ENCODE measurements around the gene SPATA32.

SPATA32 gene

DNA sequence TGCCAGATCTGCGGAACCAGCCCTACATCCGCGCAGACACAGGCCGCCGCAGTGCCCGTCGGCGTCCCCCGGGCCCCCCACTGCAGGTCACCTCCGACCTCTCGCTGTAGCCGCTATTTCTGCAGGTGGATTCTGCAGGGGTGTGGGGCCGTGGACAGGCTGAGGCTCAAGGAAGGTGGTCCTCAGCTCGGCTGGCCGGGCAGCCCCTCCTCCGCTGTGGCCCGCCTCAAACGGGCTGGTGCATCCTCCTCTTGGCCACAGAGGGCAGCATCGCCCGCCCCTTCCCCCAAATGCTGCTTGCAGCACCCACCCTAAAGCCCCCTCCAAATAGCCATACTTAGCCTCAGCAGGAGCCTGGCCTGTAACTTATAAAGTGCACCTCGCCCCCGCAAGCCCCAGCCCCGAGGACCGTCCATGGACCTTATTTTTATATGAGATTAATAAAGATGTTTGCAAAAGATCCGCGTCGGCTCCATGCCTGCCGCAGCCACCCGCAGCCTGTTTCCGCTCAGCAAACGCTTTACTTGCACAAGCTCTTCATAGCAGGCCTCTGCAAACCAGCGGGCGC, 14.9 kb downstream of the SPATA32 start:
- Histone ChIP-seq H4K20me1 (peaks cover 0 to 87% (median 66%) of the 10 kb centered on the region in 11 experiments; a peak in 21 of 22 replicates), H3K9ac (peak overlapping the region in 10 of 11 experiments; percentile 37 to 87 (median 74); a peak in 18 of 22 replicates), H3K36me3 (peaks cover 51 to 81% (median 73%) of the 10 kb centered on the region in 11 experiments), H3K4me2 (peak overlapping the region; percentile 73 to 97 (median 93)), H3K4me3 (peak overlapping the region; percentile 37 to 72 (median 60); a peak in 19 of 20 replicates), H3K9me3 (replicated peaks in 1 of 11) (peaks cover 0 to 12% (median 0%) of the 10 kb centered on the region in 11 experiments; a peak in 7 of 22 replicates), H3K4me1 (peaks cover 34 to 69% (median 55%) of the 10 kb centered on the region in 10 experiments), H3K27ac (peak overlapping the region in 8 of 11 experiments; percentile 59 to 86 (median 74); a peak in 16 of 22 replicates), H3K27me3 (no peaks in the 10 kb centered on the region)
- TF ChIP-seq Cebpa-rat (IDR thresholded peaks at IDR 0.05), result peak in 1 of 11 experiments; percentile 35; a peak in 1 of 22 replicates

DNA sequence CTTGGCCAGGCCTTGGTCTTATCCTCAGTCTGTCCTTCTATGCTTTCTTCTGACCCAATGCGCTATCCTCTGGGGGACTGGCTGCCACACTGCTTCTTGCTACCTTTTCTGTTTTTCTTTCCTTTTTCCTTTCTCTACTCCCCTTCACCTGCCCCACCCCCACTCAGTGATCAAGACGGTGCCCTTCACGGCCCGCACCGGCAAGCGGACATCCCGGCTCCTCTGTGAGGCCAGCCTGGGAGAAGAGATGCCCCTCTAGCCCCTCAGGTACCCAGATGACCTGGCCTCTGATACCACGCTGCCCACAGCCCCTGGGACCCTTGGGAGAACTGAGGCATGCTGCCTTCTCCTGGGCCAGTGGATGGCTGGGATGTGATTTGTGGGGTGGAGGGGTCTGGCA, 15.6 kb downstream of the SPATA32 start:
- Histone ChIP-seq H3K9ac (peak overlapping the region in 10 of 11 experiments; percentile 37 to 87 (median 74); a peak in 17 of 22 replicates), H3K27ac (peak overlapping the region in 5 of 11 experiments; percentile 7 to 86 (median 79); a peak in 5 of 22 replicates)

DNA sequence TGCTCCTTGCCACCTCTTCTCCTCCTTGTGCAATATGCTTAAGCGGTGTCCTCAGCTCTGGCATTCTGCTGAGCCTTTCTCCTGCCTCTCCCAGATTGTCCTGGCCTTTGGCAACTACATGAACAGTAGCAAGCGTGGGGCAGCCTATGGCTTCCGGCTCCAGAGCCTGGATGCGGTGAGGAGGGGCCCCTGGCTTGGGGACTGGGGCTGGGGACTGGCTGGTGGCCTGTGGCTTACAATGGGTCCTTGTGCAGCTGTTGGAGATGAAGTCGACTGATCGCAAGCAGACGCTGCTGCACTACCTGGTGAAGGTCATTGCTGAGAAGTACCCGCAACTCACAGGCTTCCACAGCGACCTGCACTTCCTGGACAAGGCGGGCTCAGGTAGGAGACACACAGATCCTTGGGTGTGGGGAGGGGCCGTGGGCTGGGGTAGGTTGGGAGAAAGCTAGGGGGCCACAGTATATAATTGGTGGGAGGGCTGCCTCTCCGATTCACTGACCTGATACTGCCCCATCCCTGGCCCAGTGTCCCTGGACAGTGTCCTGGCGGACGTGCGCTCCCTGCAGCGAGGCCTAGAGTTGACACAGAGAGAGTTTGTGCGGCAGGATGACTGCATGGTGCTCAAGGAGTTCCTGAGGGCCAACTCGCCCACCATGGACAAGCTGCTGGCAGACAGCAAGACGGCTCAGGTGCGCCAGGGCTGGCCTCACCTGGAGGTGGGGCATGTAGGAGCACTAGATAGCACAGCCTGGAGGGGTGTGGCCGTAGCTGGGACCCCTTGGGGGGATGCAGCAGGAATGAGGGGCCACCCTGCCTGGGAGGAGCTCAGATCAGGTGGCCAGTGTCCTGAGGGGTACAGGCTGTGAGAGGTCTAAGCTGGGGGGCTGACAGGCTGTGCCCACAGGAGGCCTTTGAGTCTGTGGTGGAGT, 16.9 kb downstream of the SPATA32 start:
- H3K27ac ChIP-seq, result no peak overlapping the region
- H3K4me2 ChIP-seq, result peak overlapping the region in 7 of 11 experiments; percentile 53 to 97 (median 91); a peak in 13 of 22 replicates
- peaks cover 70 to 90% (median 82%) of the 10 kb centered on the region in 11 experiments for H3K36me3 ChIP-seq
- peak overlapping the region in 1 of 10 experiments; percentile 24; a peak in 1 of 20 replicates for H3K4me3 ChIP-seq
- peaks cover 34 to 69% (median 55%) of the 10 kb centered on the region in 10 experiments for H3K4me1 ChIP-seq
- peaks cover 0 to 96% (median 82%) of the 10 kb centered on the region in 11 experiments; a peak in 21 of 22 replicates for H4K20me1 ChIP-seq
- TF ChIP-seq Cebpa-rat (IDR thresholded peaks at IDR 0.05), result no peak
- H3K27me3 ChIP-seq, result no peaks in the 10 kb centered on the region
- H3K9me3 ChIP-seq (replicated peaks in 1 of 11), result peaks cover 0 to 3% (median 0%) of the 10 kb centered on the region in 11 experiments; a peak in 6 of 22 replicates
- peak overlapping the region in 6 of 11 experiments; percentile 11 to 72 (median 50); a peak in 8 of 22 replicates for H3K9ac ChIP-seq

More for the DNA sequence above, 15.6 kb downstream of the SPATA32 start:
- Histone ChIP-seq H3K36me3 (peaks cover 57 to 87% (median 77%) of the 10 kb centered on the region in 11 experiments), H4K20me1 (peaks cover 0 to 92% (median 69%) of the 10 kb centered on the region in 11 experiments; a peak in 21 of 22 replicates), H3K27me3 (no peaks in the 10 kb centered on the region), H3K4me2 (peak overlapping the region; percentile 73 to 97 (median 93)), H3K9me3 (replicated peaks in 1 of 11) (peaks cover 0 to 12% (median 0%) of the 10 kb centered on the region in 11 experiments; a peak in 7 of 22 replicates), H3K4me3 (peak overlapping the region in 8 of 10 experiments; percentile 54 to 72 (median 63); a peak in 15 of 20 replicates), H3K4me1 (peaks cover 34 to 69% (median 55%) of the 10 kb centered on the region in 10 experiments)
- TF ChIP-seq Cebpa-rat (IDR thresholded peaks at IDR 0.05), result no peak

DNA sequence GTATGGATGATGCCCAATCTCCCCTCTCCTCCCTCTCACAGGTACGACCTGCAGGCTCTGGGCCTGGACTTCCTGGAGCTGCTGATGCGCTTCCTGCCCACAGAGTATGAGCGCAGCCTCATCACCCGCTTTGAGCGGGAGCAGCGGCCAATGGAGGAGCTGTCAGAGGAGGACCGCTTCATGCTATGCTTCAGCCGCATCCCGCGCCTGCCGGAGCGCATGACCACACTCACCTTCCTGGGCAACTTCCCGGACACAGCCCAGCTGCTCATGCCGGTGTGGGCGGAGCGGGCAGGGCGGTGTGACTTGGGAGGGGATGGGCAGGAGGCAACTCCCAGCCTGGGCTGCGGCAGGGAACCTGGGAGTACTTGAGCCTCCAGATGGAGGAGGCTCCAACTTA, 18.1 kb downstream of the SPATA32 start:
- H3K27ac ChIP-seq, result no peak overlapping the region

DNA sequence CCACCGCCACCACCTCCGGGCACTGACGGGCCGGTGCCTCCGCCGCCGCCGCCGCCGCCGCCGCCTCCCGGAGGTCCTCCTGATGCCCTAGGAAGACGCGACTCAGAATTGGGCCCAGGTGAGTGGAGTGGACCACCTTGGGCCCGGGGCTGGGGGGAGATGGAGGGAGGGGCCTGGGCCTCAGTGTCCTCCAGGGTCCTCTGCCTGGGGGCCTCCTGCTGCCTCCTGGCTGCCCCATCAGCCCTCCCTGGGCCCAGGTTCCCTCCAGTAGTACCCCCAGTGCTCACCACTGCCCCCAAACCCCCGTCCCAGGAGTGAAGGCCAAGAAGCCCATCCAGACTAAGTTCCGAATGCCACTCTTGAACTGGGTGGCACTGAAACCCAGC, 19.9 kb downstream of the SPATA32 start:
- Histone ChIP-seq H3K9ac (peak overlapping the region in 2 of 11 experiments; percentile 3 to 29; a peak in 1 of 22 replicates), H3K27me3 (no peaks in the 10 kb centered on the region), H3K4me2 (no peak overlapping the region), H3K27ac (no peak overlapping the region), H3K4me3 (no peak overlapping the region), H3K4me1 (peaks cover 12 to 54% (median 40%) of the 10 kb centered on the region in 10 experiments), H3K36me3 (peaks cover 95 to 100% (median 98%) of the 10 kb centered on the region in 11 experiments), H4K20me1 (peaks cover 4 to 100% (median 97%) of the 10 kb centered on the region in 11 experiments), H3K9me3 (replicated peaks in 1 of 11) (no peaks in the 10 kb centered on the region)
- TF ChIP-seq Cebpa-rat (IDR thresholded peaks at IDR 0.05), result no peak

More for the DNA sequence above, 18.1 kb downstream of the SPATA32 start:
- peak overlapping the region in 1 of 10 experiments; percentile 2; a peak in 1 of 20 replicates for H3K4me3 ChIP-seq
- peaks cover 78 to 92% (median 83%) of the 10 kb centered on the region in 11 experiments for H3K36me3 ChIP-seq
- peaks cover 0 to 100% (median 95%) of the 10 kb centered on the region in 11 experiments; a peak in 21 of 22 replicates for H4K20me1 ChIP-seq
- TF ChIP-seq Cebpa-rat (IDR thresholded peaks at IDR 0.05), result no peak
- no peaks in the 10 kb centered on the region for H3K9me3 ChIP-seq (replicated peaks in 1 of 11)
- no peaks in the 10 kb centered on the region for H3K27me3 ChIP-seq
- peaks cover 26 to 68% (median 55%) of the 10 kb centered on the region in 10 experiments for H3K4me1 ChIP-seq
- peak overlapping the region in 5 of 11 experiments; percentile 53 to 93 (median 90); a peak in 6 of 22 replicates for H3K4me2 ChIP-seq
- H3K9ac ChIP-seq, result peak overlapping the region in 6 of 11 experiments; percentile 5 to 60 (median 36); a peak in 5 of 22 replicates

DNA sequence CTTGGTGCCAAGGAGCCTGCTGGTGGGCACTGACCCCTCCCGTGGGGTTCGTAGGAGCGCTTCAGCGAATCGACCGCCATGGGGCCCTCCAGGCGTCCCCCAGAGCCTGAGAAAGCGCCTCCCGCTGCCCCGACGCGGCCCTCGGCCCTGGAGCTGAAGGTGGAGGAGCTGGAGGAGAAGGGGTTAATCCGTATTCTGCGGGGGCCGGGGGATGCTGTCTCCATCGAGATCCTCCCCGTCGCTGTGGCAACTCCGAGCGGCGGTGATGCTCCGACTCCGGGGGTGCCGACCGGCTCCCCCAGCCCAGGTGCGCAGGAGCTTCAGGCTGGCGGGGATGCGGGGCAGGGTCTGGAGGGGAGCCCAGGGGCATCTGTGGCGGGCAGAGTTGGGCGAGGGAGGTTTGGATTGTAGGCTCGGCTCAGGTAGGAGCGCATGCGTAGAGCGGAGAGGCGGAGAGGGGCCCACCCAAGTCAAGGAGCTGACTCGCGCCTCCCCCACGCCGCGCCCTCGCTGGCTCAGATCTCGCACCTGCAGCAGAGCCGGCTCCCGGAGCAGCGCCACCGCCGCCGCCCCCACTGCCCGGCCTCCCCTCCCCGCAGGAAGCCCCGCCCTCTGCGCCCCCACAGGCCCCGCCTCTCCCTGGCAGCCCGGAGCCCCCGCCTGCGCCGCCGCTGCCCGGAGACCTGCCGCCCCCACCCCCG, 20.4 kb downstream of the SPATA32 start:
- H3K4me2 ChIP-seq, result no peak overlapping the region
- peaks cover 4 to 100% (median 97%) of the 10 kb centered on the region in 11 experiments for H4K20me1 ChIP-seq
- no peaks in the 10 kb centered on the region for H3K9me3 ChIP-seq (replicated peaks in 1 of 11)
- H3K9ac ChIP-seq, result 0 out of 22 replicates have a peak overlapping the region, but pooled peaks of 1 of the 11 experiments have one; percentile 15
- peaks cover 7 to 49% (median 34%) of the 10 kb centered on the region in 10 experiments for H3K4me1 ChIP-seq
- no peaks in the 10 kb centered on the region for H3K27me3 ChIP-seq
- no peak overlapping the region for H3K4me3 ChIP-seq
- 0 out of 22 replicates have a peak overlapping the region, but pooled peaks of 2 of the 11 experiments have one; percentile 3 to 29 for H3K27ac ChIP-seq
- no peak for TF ChIP-seq Cebpa-rat (IDR thresholded peaks at IDR 0.05)
- H3K36me3 ChIP-seq, result peaks cover 98 to 100% (median 98%) of the 10 kb centered on the region in 11 experiments

DNA sequence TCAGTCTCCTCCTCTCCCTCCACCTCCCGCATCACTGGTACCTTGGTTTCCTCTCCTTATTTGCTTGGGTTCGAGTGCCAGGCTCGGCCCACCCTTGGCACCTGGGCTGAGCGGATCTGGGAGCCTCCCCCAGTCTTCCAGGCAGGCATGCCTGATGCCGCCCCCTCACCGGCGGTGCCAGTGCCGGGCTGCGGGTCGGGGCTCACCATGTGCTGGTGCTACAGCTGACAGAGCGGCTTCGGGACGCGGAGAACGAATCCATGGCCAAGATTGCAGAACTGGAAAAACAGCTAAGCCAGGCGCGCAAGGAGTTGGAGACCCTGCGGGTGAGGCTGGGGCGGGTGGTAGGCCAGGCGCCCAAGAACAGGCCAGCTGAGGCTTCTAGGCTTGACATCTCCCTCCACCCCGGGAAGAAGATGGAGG, 21.0 kb downstream of the SPATA32 start:
- Histone ChIP-seq H3K27me3 (no peaks in the 10 kb centered on the region), H3K4me2 (no peak overlapping the region), H3K9me3 (replicated peaks in 1 of 11) (no peaks in the 10 kb centered on the region), H3K36me3 (peaks cover 98 to 100% (median 98%) of the 10 kb centered on the region in 11 experiments), H3K4me3 (no peak overlapping the region), H3K4me1 (peaks cover 4 to 49% (median 33%) of the 10 kb centered on the region in 10 experiments; a peak in 19 of 20 replicates), H3K27ac (peak overlapping the region in 2 of 11 experiments; percentile 3 to 29; a peak in 1 of 22 replicates), H3K9ac (peak overlapping the region in 2 of 11 experiments; percentile 15 to 32; a peak in 1 of 22 replicates), H4K20me1 (peaks cover 4 to 100% (median 97%) of the 10 kb centered on the region in 11 experiments)
- TF ChIP-seq Cebpa-rat (IDR thresholded peaks at IDR 0.05), result no peak
